WTC11 (cell line): ENCODE measurements around the gene CTPS2. TPM values are rescaled to one million over a fixed set of nuclear protein-coding genes. Genes with fewer than 3 reads are reported as not detected.

Source experiments
- ATAC-seq: fragments of 200-7000 bp; cut with Tn5 transposase; 2 replicates; pipeline ENCODE4 v1.10.0; 2021; ENCODE audit warnings: mild to moderate bottlenecking, moderate library complexity
- CTCF ChIA-PET: fragments of 300-600 bp; sonication (Branson Sonifier 250); formaldehyde crosslinking; loops from one replicate; lab custom pipeline; 2021; ENCODE audit warnings: antibody characterized with exemption; lab: Charles Lee
- POLR2A ChIA-PET: fragments of 350-600 bp; sonication (Branson Sonifier 250); formaldehyde crosslinking; loops from one replicate; lab custom pipeline; 2021; ENCODE audit warnings: antibody characterized with exemption; lab: Charles Lee
- DNase-seq: peaks from one replicate; pipeline ENCODE4 v3.0.0; 2021; ENCODE audit warnings: low spot score
- H3K27ac Mint-ChIP-seq: 2 replicates; pipeline ENCODE4 v1.8.0; 2021; ENCODE audit warnings: mixed read lengths
- H3K27me3 Mint-ChIP-seq: 2 replicates; pipeline ENCODE4 v1.8.0; 2021; ENCODE audit warnings: low read depth, mild to moderate bottlenecking, moderate library complexity, mixed read lengths
- H3K36me3 Mint-ChIP-seq: 2 replicates; pipeline ENCODE4 v1.8.0; 2021; ENCODE audit warnings: mixed read lengths
- H3K4me1 Mint-ChIP-seq: 2 replicates; pipeline ENCODE4 v1.8.0; 2022; ENCODE audit warnings: mixed read lengths
- H3K4me3 Mint-ChIP-seq: 2 replicates; pipeline ENCODE4 v1.8.0; 2021; ENCODE audit warnings: mild to moderate bottlenecking, moderate library complexity, mixed read lengths
- H3K9me3 Mint-ChIP-seq: 2 replicates; pipeline ENCODE4 v1.8.0; 2021; ENCODE audit warnings: mixed read lengths
- ATF1 ChIP-seq: sonication (generic); formaldehyde crosslinking; IDR thresholded peaks from 2 replicates; pipeline ENCODE4 v1.8.1; 2023; ENCODE audit warnings: mild to moderate bottlenecking, moderate library complexity, missing genetic modification reagents
- CREB1 ChIP-seq: sonication (generic); formaldehyde crosslinking; IDR thresholded peaks from 2 replicates; pipeline ENCODE4 v1.8.0; 2023; ENCODE audit warnings: mild to moderate bottlenecking, missing genetic modification reagents
- ETV6 ChIP-seq: sonication (generic); formaldehyde crosslinking; IDR thresholded peaks from 2 replicates; pipeline ENCODE4 v1.8.1; 2022; ENCODE audit warnings: mild to moderate bottlenecking, missing genetic modification reagents
- FOXJ3 ChIP-seq: sonication (generic); formaldehyde crosslinking; IDR thresholded peaks from 2 replicates; pipeline ENCODE4 v1.9.0; 2021; ENCODE audit warnings: missing genetic modification reagents, mild to moderate bottlenecking, borderline replicate concordance
- FOXP1 ChIP-seq: sonication (generic); formaldehyde crosslinking; IDR thresholded peaks from 2 replicates; pipeline ENCODE4 v1.8.0; 2022; ENCODE audit warnings: missing genetic modification reagents, mild to moderate bottlenecking, moderate library complexity, borderline replicate concordance
- GRHL2 ChIP-seq: fragments of 250-450 bp; sonication (Bioruptor Pico); IDR thresholded peaks from 2 replicates; pipeline ENCODE4 v1.8.0; 2022; ENCODE audit warnings: mild to moderate bottlenecking, moderate library complexity; ENCODE audit not compliant: insufficient replicate concordance, severe bottlenecking
- GTF2I ChIP-seq: fragments of 250-450 bp; sonication (Bioruptor Pico); conservative IDR thresholded peaks from 2 replicates; pipeline ENCODE4 v1.4.0; 2021; ENCODE audit warnings: mild to moderate bottlenecking
- MXD4 ChIP-seq: fragments of 250-450 bp; sonication (Bioruptor Pico); IDR thresholded peaks from 2 replicates; pipeline ENCODE4 v1.8.0; 2021; ENCODE audit warnings: mild to moderate bottlenecking, moderate library complexity, borderline replicate concordance
- NR2C2 ChIP-seq: sonication (generic); formaldehyde crosslinking; IDR thresholded peaks from 2 replicates; pipeline ENCODE4 v1.8.0; 2022; ENCODE audit warnings: mild to moderate bottlenecking, missing genetic modification reagents
- OVOL2 ChIP-seq: fragments of 250-450 bp; sonication (Bioruptor Pico); IDR thresholded peaks from 2 replicates; pipeline ENCODE4 v1.9.0; 2021; ENCODE audit warnings: mild to moderate bottlenecking, borderline replicate concordance
- SMAD3 ChIP-seq: sonication (generic); formaldehyde crosslinking; IDR thresholded peaks from 2 replicates; pipeline ENCODE4 v1.8.0; 2022; ENCODE audit warnings: missing genetic modification reagents, mild to moderate bottlenecking, borderline replicate concordance
- SOX15 ChIP-seq: fragments of 250-450 bp; sonication (Bioruptor Pico); IDR thresholded peaks from 2 replicates; pipeline ENCODE4 v1.9.0; 2021; ENCODE audit warnings: mild to moderate bottlenecking
- SP1 ChIP-seq: sonication (generic); formaldehyde crosslinking; conservative IDR thresholded peaks from 2 replicates; pipeline ENCODE4 v1.8.1; 2022; ENCODE audit warnings: missing genetic modification reagents
- ZNF121 ChIP-seq: sonication (generic); formaldehyde crosslinking; IDR thresholded peaks from 2 replicates; pipeline ENCODE4 v1.8.0; 2023; ENCODE audit warnings: missing genetic modification reagents
- ZNF138 ChIP-seq: sonication (generic); formaldehyde crosslinking; conservative IDR thresholded peaks from 2 replicates; pipeline ENCODE4 v1.8.1; 2022; ENCODE audit warnings: mild to moderate bottlenecking, moderate library complexity, missing genetic modification reagents
- ZNF317 ChIP-seq: sonication (generic); formaldehyde crosslinking; IDR thresholded peaks from 2 replicates; pipeline ENCODE4 v1.8.1; 2023; ENCODE audit warnings: low read depth, mild to moderate bottlenecking, moderate library complexity, missing genetic modification reagents, borderline replicate concordance
- total RNA-seq: library from RNA; stranded (reverse); gene quantifications from 3 replicates; pipeline ENCODE4 v1.2.3, GENCODE V29; 2021
- TF ChIP-seq, protein P1 (sequence below): sonication (generic); formaldehyde crosslinking; IDR thresholded peaks from 2 replicates; pipeline ENCODE4 v1.8.1; 2023; ENCODE audit warnings: mild to moderate bottlenecking, moderate library complexity, missing genetic modification reagents
- TF ChIP-seq, protein P2 (sequence below): sonication (generic); formaldehyde crosslinking; IDR thresholded peaks from 2 replicates; pipeline ENCODE4 v1.8.1; 2023; ENCODE audit warnings: mild to moderate bottlenecking, missing genetic modification reagents, moderate library complexity
- TF ChIP-seq, protein P3 (sequence below): fragments of 250-450 bp; sonication (Bioruptor Pico); conservative IDR thresholded peaks from 2 replicates; pipeline ENCODE4 v1.9.0; 2021; ENCODE audit warnings: mild to moderate bottlenecking
- TF ChIP-seq, protein P4 (sequence below): fragments of 250-450 bp; sonication (Bioruptor Pico); IDR thresholded peaks from 2 replicates; pipeline ENCODE4 v1.8.0; 2021; ENCODE audit warnings: mild to moderate bottlenecking
- TF ChIP-seq, protein P5 (sequence below): sonication (generic); formaldehyde crosslinking; IDR thresholded peaks from 2 replicates; pipeline ENCODE4 v1.8.0; 2023; ENCODE audit warnings: mild to moderate bottlenecking, missing genetic modification reagents

Gene CTPS2
- total RNA-seq, 1 experiment from 2014 or later: 23.2 TPM

DNA sequence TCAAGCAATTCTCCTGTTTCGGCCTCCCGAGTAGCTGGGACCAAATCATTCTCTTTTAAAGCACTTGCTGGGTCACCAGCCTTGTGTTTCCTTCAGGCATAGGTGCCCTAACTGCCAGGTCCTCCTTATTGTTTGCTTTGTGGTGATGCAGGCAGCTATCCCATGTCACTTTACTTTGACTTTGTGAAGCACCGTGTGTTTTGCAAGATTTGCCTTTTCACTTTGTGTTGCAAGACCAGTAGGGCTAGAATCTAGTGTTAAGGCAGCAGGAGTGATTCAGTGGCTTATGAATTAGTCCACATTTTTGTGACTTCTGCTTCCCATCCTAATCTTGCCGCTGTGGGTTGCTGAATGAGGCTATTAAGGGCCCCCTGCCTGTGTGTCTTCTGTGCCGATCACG, 27.1 kb upstream of the CTPS2 start:
- DNase-seq: no peak
- no peak for ATAC-seq
- Mint-ChIP-seq H3K9me3 (no peaks in the 10 kb centered on the region), H3K4me3 (no peak overlapping the region), H3K36me3 (peaks cover 45% of the 10 kb centered on the region), H3K27ac (peak overlapping the region; percentile 3; the same call in 1 of the 2 replicates), H3K4me1 (no peaks in the 10 kb centered on the region), H3K27me3 (no peaks in the 10 kb centered on the region)
- ChIA-PET CTCF (interaction anchor here (0.6 kb wide), 1 partner anchor 307 kb away, joined by 3 read pairs; no protein-coding TSS in a partner anchor), POLR2A (no interaction called here)
- TF ChIP-seq NR2C2 (CRISPR knock-in tag): no peak
- TF ChIP-seq, protein P1, sequence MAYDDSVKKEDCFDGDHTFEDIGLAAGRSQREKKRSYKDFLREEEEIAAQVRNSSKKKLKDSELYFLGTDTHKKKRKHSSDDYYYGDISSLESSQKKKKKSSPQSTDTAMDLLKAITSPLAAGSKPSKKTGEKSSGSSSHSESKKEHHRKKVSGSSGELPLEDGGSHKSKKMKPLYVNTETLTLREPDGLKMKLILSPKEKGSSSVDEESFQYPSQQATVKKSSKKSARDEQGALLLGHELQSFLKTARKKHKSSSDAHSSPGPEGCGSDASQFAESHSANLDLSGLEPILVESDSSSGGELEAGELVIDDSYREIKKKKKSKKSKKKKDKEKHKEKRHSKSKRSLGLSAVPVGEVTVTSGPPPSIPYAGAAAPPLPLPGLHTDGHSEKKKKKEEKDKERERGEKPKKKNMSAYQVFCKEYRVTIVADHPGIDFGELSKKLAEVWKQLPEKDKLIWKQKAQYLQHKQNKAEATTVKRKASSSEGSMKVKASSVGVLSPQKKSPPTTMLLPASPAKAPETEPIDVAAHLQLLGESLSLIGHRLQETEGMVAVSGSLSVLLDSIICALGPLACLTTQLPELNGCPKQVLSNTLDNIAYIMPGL (CRISPR knock-in tag): no peak

DNA sequence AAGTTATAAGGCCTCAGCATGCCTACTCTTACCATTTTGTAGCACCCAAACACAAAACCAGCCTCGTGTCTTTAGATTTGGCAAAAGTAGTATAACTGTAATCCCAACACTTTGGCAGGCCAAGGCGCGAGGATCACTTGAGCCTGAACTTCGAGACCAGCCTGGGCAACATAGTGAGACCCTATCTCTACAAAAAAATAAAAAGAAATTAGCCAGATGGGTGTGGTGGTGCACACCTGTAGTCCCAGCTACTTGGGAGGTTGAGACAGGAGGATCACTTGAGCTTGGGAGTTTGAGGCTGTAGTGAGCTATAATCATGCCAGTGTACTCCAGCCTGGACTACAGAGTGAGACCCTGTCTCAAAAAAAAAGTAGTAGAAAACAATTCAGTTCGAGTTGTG, 24.6 kb upstream of the CTPS2 start:
- Mint-ChIP-seq H3K27ac (no peak overlapping the region), H3K9me3 (no peaks in the 10 kb centered on the region), H3K4me1 (no peaks in the 10 kb centered on the region), H3K4me3 (no peak overlapping the region), H3K36me3 (peaks cover 38% of the 10 kb centered on the region), H3K27me3 (no peaks in the 10 kb centered on the region)
- DNase-seq (no peak), ATAC-seq (no peak)
- TF ChIP-seq ZNF121 (CRISPR knock-in tag): 0 out of 2 replicates have a peak, but pooled peaks have one; percentile 41
- TF ChIP-seq ZNF138 (CRISPR knock-in tag): no peak
- TF ChIP-seq ETV6 (CRISPR knock-in tag): no peak
- ChIA-PET CTCF (no interaction called here), POLR2A (no interaction called here)

DNA sequence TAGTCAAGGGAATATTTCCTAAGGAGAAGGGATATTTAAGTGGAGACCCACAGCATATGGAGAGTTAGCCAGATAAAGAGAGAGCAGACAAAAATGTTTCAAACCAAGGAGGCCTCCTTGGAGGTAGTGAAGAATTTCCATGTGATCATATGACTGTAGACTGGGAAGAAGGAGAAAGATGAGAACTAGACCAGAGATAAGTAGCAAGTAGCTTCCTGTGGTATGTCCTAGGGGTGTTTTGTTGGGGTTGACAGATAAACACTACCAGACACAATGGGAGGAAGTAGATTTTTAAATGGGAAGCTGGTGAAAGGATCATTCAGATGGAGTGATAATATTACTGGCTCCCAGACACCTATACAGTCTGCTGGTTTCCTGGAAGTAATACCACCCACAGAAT, 20.5 kb upstream of the CTPS2 start:
- ATAC-seq (no peak), DNase-seq (no peak)
- H3K4me1 Mint-ChIP-seq: no peaks in the 10 kb centered on the region
- TF ChIP-seq, protein P2, sequence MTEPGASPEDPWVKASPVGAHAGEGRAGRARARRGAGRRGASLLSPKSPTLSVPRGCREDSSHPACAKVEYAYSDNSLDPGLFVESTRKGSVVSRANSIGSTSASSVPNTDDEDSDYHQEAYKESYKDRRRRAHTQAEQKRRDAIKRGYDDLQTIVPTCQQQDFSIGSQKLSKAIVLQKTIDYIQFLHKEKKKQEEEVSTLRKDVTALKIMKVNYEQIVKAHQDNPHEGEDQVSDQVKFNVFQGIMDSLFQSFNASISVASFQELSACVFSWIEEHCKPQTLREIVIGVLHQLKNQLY (CRISPR knock-in tag): no peak
- TF ChIP-seq ZNF138 (CRISPR knock-in tag): no peak
- TF ChIP-seq ZNF317 (CRISPR knock-in tag): no peak
- no peak for TF ChIP-seq OVOL2 (CRISPR knock-in tag)
- TF ChIP-seq SMAD3 (CRISPR knock-in tag): no peak
- no peak for TF ChIP-seq GTF2I (CRISPR knock-in tag)
- TF ChIP-seq GRHL2 (CRISPR knock-in tag): no peak
- TF ChIP-seq, protein P3, sequence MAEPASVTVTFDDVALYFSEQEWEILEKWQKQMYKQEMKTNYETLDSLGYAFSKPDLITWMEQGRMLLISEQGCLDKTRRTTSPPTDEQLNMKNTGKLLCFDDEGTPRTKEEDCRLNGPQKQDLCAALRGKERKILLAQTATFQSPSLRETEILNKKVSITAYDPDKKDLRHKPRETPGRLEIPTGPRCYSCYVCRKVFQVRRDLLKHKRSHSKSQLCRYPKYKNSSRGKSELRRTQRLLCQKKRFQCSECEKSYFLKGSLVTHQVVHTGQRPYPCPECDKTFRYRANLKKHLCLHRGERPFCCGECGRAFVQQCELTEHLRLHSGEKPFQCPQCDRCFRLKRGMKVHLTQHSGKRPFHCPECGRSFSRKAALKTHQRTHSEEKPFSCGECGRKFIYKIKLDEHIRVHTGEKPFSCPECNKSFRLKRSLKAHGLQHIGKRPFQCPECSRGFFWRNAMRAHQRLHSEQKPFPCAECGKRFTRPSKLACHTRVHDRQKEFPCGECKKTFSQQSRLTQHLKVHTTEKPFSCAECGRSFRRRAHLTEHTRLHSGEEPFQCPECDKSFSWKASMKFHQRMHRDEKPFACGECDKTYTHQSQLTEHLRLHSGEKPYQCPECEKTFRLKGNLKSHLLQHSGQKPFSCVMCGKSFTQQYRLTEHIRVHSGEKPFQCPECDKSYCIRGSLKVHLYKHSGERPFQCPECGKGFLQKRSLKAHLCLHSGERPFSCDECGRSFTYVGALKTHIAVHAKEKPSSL (CRISPR knock-in tag): no peak
- H3K27ac Mint-ChIP-seq: peak overlapping the region; percentile 54
- ChIA-PET POLR2A (no interaction called here), CTCF (no interaction called here)
- H3K36me3 Mint-ChIP-seq: peaks cover 38% of the 10 kb centered on the region
- no peak overlapping the region for H3K4me3 Mint-ChIP-seq
- no peaks in the 10 kb centered on the region for H3K27me3 Mint-ChIP-seq
- peaks cover 3% of the 10 kb centered on the region; the same call in 1 of the 2 replicates for H3K9me3 Mint-ChIP-seq

DNA sequence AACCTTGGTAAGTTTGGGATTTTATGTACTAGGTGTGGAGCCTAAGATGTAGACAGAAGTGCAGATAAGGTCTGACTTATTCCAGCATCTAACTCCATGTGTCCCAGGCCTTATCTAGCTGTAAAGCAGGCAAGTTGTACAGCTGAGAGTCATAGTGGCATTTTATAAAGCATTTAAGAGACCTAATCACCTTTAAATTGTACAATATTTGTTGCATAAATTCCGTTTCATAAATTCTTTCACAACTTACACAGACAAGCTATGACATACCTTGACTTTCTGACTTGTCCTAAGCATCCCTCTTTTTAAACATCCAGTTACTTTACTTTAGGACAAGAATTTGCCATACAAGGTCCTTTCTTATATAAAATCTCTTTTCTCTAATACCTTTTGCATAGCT, 18.0 kb upstream of the CTPS2 start:
- no peaks in the 10 kb centered on the region for H3K27me3 Mint-ChIP-seq
- TF ChIP-seq FOXJ3 (CRISPR knock-in tag): no peak
- TF ChIP-seq MXD4 (CRISPR knock-in tag): no peak
- TF ChIP-seq CREB1 (CRISPR knock-in tag): no peak
- TF ChIP-seq, protein P4, sequence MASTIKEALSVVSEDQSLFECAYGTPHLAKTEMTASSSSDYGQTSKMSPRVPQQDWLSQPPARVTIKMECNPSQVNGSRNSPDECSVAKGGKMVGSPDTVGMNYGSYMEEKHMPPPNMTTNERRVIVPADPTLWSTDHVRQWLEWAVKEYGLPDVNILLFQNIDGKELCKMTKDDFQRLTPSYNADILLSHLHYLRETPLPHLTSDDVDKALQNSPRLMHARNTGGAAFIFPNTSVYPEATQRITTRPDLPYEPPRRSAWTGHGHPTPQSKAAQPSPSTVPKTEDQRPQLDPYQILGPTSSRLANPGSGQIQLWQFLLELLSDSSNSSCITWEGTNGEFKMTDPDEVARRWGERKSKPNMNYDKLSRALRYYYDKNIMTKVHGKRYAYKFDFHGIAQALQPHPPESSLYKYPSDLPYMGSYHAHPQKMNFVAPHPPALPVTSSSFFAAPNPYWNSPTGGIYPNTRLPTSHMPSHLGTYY (CRISPR knock-in tag): no peak
- no peak for TF ChIP-seq ATF1
- TF ChIP-seq SOX15: no peak
- TF ChIP-seq, protein P5, sequence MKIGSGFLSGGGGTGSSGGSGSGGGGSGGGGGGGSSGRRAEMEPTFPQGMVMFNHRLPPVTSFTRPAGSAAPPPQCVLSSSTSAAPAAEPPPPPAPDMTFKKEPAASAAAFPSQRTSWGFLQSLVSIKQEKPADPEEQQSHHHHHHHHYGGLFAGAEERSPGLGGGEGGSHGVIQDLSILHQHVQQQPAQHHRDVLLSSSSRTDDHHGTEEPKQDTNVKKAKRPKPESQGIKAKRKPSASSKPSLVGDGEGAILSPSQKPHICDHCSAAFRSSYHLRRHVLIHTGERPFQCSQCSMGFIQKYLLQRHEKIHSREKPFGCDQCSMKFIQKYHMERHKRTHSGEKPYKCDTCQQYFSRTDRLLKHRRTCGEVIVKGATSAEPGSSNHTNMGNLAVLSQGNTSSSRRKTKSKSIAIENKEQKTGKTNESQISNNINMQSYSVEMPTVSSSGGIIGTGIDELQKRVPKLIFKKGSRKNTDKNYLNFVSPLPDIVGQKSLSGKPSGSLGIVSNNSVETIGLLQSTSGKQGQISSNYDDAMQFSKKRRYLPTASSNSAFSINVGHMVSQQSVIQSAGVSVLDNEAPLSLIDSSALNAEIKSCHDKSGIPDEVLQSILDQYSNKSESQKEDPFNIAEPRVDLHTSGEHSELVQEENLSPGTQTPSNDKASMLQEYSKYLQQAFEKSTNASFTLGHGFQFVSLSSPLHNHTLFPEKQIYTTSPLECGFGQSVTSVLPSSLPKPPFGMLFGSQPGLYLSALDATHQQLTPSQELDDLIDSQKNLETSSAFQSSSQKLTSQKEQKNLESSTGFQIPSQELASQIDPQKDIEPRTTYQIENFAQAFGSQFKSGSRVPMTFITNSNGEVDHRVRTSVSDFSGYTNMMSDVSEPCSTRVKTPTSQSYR (CRISPR knock-in tag): no peak
- no peak for TF ChIP-seq FOXP1 (CRISPR knock-in tag)
- no peak for TF ChIP-seq ETV6 (CRISPR knock-in tag)
- TF ChIP-seq SP1 (CRISPR knock-in tag): no peak
- DNase-seq (no peak), ATAC-seq (no peak)
- H3K9me3 Mint-ChIP-seq: peaks cover 6% of the 10 kb centered on the region; the same call in 1 of the 2 replicates
- no peak overlapping the region for H3K4me3 Mint-ChIP-seq
- CTCF ChIA-PET: no interaction called here
- no peak overlapping the region for H3K27ac Mint-ChIP-seq
- peaks cover 29% of the 10 kb centered on the region for H3K36me3 Mint-ChIP-seq
- no peaks in the 10 kb centered on the region for H3K4me1 Mint-ChIP-seq
- POLR2A ChIA-PET: no interaction called here
